H1 (cell line): ENCODE measurements around the gene E2F8. TPM values are rescaled to one million over a fixed set of nuclear protein-coding genes. Genes with fewer than 3 reads are reported as not detected.

ENCODE experiments used
- CTCF ChIA-PET: fragments of 300-600 bp; sonication (Branson Sonifier 250); formaldehyde crosslinking; loops from one replicate; lab custom pipeline; 2021; ENCODE audit not compliant: partially characterized antibody; lab: Charles Lee
- POLR2A ChIA-PET: fragments of 300-600 bp; sonication (Branson Sonifier 250); formaldehyde crosslinking; loops from one replicate; lab custom pipeline; 2021; ENCODE audit warnings: inconsistent platforms; ENCODE audit not compliant: partially characterized antibody; lab: Charles Lee
- DNase-seq, 2 experiments: peaks; one replicate each; pipeline versions ENCODE4 v3.0.0 to v3.0.0-alpha.2; 2010 to 2022; ENCODE audit warnings: low spot score in 2 of 2, low read depth in 1 of 2, mixed read lengths in 1 of 2
- FAIRE-seq: peaks from 2 replicates; lab custom pipeline; 2011; peaks lifted over from hg19 to GRCh38; lab: Jason Lieb, UNC
- H2AFZ ChIP-seq: 2 replicates; pipeline ENCODE4 v1.8.1; 2012; ENCODE audit warnings: low read length, inconsistent platforms
- H2AK5ac ChIP-seq: 2 replicates; pipeline ENCODE4 v1.6.1; 2013; ENCODE audit warnings: low read depth, low read length
- H2BK120ac ChIP-seq: replicated peaks from 2 replicates; pipeline ENCODE3; 2013; ENCODE audit warnings: low read depth, low read length, inconsistent platforms
- H2BK12ac ChIP-seq: 2 replicates; pipeline ENCODE4 v1.6.1; 2013; ENCODE audit warnings: low read depth, low read length
- H2BK15ac ChIP-seq: 2 replicates; pipeline ENCODE4 v1.6.1; 2013; ENCODE audit warnings: low read length
- H2BK20ac ChIP-seq: 2 replicates; pipeline ENCODE4 v1.6.1; 2013; ENCODE audit warnings: low read length
- H2BK5ac ChIP-seq: 2 replicates; pipeline ENCODE4 v1.6.1; 2013; ENCODE audit warnings: low read depth, low read length
- H3K14ac ChIP-seq: 2 replicates; pipeline ENCODE4 v1.6.1; 2013; ENCODE audit warnings: inconsistent platforms; ENCODE audit not compliant: insufficient read length
- H3K18ac ChIP-seq: 2 replicates; pipeline ENCODE4 v1.6.1; 2013; ENCODE audit warnings: low read length; ENCODE audit errors: extremely low read depth
- H3K23ac ChIP-seq: 2 replicates; pipeline ENCODE4 v1.6.1; 2013; ENCODE audit warnings: inconsistent platforms; ENCODE audit not compliant: insufficient read length
- H3K23me2 ChIP-seq: 2 replicates; pipeline ENCODE4 v1.6.1; 2013; ENCODE audit warnings: low read depth, low read length
- H3K27ac ChIP-seq: 2 replicates; pipeline ENCODE4 v1.6.1; 2011; ENCODE audit warnings: low read depth, low read length, inconsistent platforms
- H3K27me3 ChIP-seq, 4 experiments: replicated peaks in 1 of 4; 1 replicate in 1 of 4; 2 replicates in 3 of 4; pipeline versions ENCODE4 v1.6.1 to v1.8.1; 2011 to 2013; ENCODE audit warnings: low read length in 3 of 4, mild to moderate bottlenecking in 3 of 4, inconsistent platforms in 2 of 4, mixed read lengths in 2 of 4, moderate library complexity in 1 of 4; ENCODE audit not compliant: control insufficient read depth in 3 of 4, insufficient read depth in 3 of 4; ENCODE audit errors: extremely low read depth in 1 of 4
- H3K36me3 ChIP-seq, 4 experiments: 2 replicates each; pipeline versions ENCODE4 v1.6.1 to v1.8.1; 2011 to 2013; ENCODE audit warnings: mild to moderate bottlenecking in 4 of 4, low read length in 3 of 4, moderate library complexity in 2 of 4, control low read depth in 1 of 4, inconsistent platforms in 1 of 4; ENCODE audit not compliant: insufficient read depth in 4 of 4, control insufficient read depth in 2 of 4
- H3K4ac ChIP-seq: replicated peaks from 2 replicates; pipeline ENCODE3; 2013; ENCODE audit warnings: low read length, low read depth, mixed read lengths, inconsistent platforms; ENCODE audit not compliant: insufficient read length
- H3K4me1 ChIP-seq, 4 experiments: replicated peaks in 1 of 4; 1 replicate in 1 of 4; 2 replicates in 3 of 4; pipeline versions ENCODE4 v1.6.1 to v1.8.1; 2011 to 2013; ENCODE audit warnings: low read length in 3 of 4, inconsistent platforms in 2 of 4, mixed read lengths in 1 of 4; ENCODE audit not compliant: insufficient read depth in 4 of 4, control insufficient read depth in 3 of 4
- H3K4me2 ChIP-seq, 2 experiments: 2 replicates each; pipeline versions ENCODE4 v1.6.1 to v1.8.1; 2011 to 2013; ENCODE audit warnings: low read depth in 2 of 2, low read length in 2 of 2, control low read depth in 1 of 2, inconsistent platforms in 1 of 2, mild to moderate bottlenecking in 1 of 2; ENCODE audit not compliant: insufficient read depth in 1 of 2
- H3K4me3 ChIP-seq, 4 experiments: fragments of 200-600, 300-600 bp in 1 of 4; sonication (generic), shearing (Covaris generic), sonication (Bioruptor Twin) in 1 of 4; 2 replicates each; pipeline versions ENCODE4 v1.5.1 to v1.8.1; 2011 to 2016; ENCODE audit warnings: low read length in 4 of 4, low read depth in 3 of 4, control low read depth in 2 of 4, inconsistent platforms in 2 of 4, mild to moderate bottlenecking in 2 of 4, mixed read lengths in 1 of 4, moderate library complexity in 1 of 4; ENCODE audit not compliant: insufficient read depth in 2 of 4; ENCODE audit errors: extremely low read depth in 1 of 4
- H3K56ac ChIP-seq: replicated peaks from 2 replicates; pipeline ENCODE3; 2013; ENCODE audit warnings: low read depth, mild to moderate bottlenecking, mixed read lengths, low read length, inconsistent platforms; ENCODE audit not compliant: insufficient read length
- H3K79me1 ChIP-seq: 2 replicates; pipeline ENCODE4 v1.6.1; 2013; ENCODE audit warnings: low read depth, low read length, control low read depth
- H3K79me2 ChIP-seq, 2 experiments: 2 replicates each; pipeline versions ENCODE4 v1.6.1 to v1.8.1; 2012 to 2013; ENCODE audit warnings: low read length in 2 of 2, mild to moderate bottlenecking in 2 of 2, inconsistent platforms in 1 of 2; ENCODE audit not compliant: insufficient read depth in 2 of 2, control insufficient read depth in 1 of 2
- H3K9ac ChIP-seq, 4 experiments: replicated peaks in 1 of 4; 1 replicate in 1 of 4; 2 replicates in 3 of 4; pipeline versions ENCODE4 v1.6.1 to v1.8.1; 2011 to 2013; ENCODE audit warnings: low read depth in 3 of 4, low read length in 3 of 4, control low read depth in 2 of 4, mild to moderate bottlenecking in 2 of 4, moderate library complexity in 2 of 4, inconsistent platforms in 1 of 4; ENCODE audit errors: extremely low read depth in 1 of 4
- H3K9me3 ChIP-seq, 2 experiments: 2 replicates each; pipeline versions ENCODE4 v1.6.1 to v1.8.1; 2012 to 2013; ENCODE audit warnings: mild to moderate bottlenecking in 2 of 2, moderate library complexity in 2 of 2, control low read depth in 1 of 2, inconsistent platforms in 1 of 2, low read depth in 1 of 2, low read length in 1 of 2, mixed read lengths in 1 of 2; ENCODE audit not compliant: insufficient read depth in 2 of 2
- H4K20me1 ChIP-seq, 2 experiments: replicated peaks in 1 of 2; 2 replicates each; pipeline versions ENCODE3 to v1.8.1; 2011 to 2013; ENCODE audit warnings: inconsistent platforms in 2 of 2, low read length in 2 of 2, mild to moderate bottlenecking in 1 of 2; ENCODE audit not compliant: insufficient read depth in 2 of 2, control insufficient read depth in 1 of 2
- H4K5ac ChIP-seq: 2 replicates; pipeline ENCODE4 v1.6.1; 2013; ENCODE audit warnings: low read length, low read depth, mixed read lengths, inconsistent platforms; ENCODE audit not compliant: insufficient read length
- H4K8ac ChIP-seq: 2 replicates; pipeline ENCODE4 v1.8.0; 2013; ENCODE audit warnings: mild to moderate bottlenecking, moderate library complexity, low read length, inconsistent platforms; ENCODE audit not compliant: insufficient read depth; ENCODE audit errors: extremely low read depth
- H4K91ac ChIP-seq: replicated peaks from 2 replicates; pipeline ENCODE3; 2013; ENCODE audit warnings: low read length, mixed read lengths, inconsistent platforms; ENCODE audit not compliant: insufficient read length
- ASH2L ChIP-seq: fragments of 200-600, 300-600 bp; sonication (generic); IDR thresholded peaks from one replicate; pipeline ENCODE4 v1.7.1; 2017; ENCODE audit warnings: low read length
- EP300 ChIP-seq, 2 experiments: IDR thresholded peaks; 1 replicate in 1 of 2; 2 replicates in 1 of 2; pipeline ENCODE4 v1.6.1; 2011 to 2012; ENCODE audit warnings: low read depth in 2 of 2, low read length in 2 of 2, mild to moderate bottlenecking in 2 of 2, borderline replicate concordance in 1 of 2, inconsistent platforms in 1 of 2, moderate library complexity in 1 of 2
- POLR2AphosphoS5 ChIP-seq: IDR thresholded peaks from 2 replicates; pipeline ENCODE4 v1.6.1; 2011; ENCODE audit warnings: low read depth, low read length
- POU5F1 ChIP-seq: IDR thresholded peaks from 2 replicates; pipeline ENCODE4 v1.6.1; 2011; ENCODE audit warnings: low read depth, mild to moderate bottlenecking, low read length, moderate library complexity
- SIX5 ChIP-seq: IDR thresholded peaks from 2 replicates; pipeline ENCODE4 v1.6.1; 2011; ENCODE audit warnings: mild to moderate bottlenecking, low read depth, low read length
- YY1 ChIP-seq: IDR thresholded peaks from 2 replicates; pipeline ENCODE4 v1.6.1; 2011; ENCODE audit warnings: low read depth, mild to moderate bottlenecking, low read length
- WGBS, 2 experiments: shearing (Covaris generic) in 1 of 2; methylation state at CpG; one replicate each; pipeline versions ENCODE4 v1.1.6 to v1.1.7; 2013 to 2015; ENCODE audit warnings: low lambda C conversion rate in 2 of 2, mixed read lengths in 2 of 2, inconsistent platforms in 1 of 2, low coverage in 1 of 2, missing lambda C conversion rate in 1 of 2; ENCODE audit not compliant: insufficient replicate concordance in 2 of 2, insufficient coverage in 1 of 2, insufficient read length in 1 of 2; ENCODE audit errors: extremely low coverage in 1 of 2, missing lambda C conversion rate in 1 of 2; 5-methylcytosine and 5-hydroxymethylcytosine counted together
- polyA plus RNA-seq, 7 experiments: library from polyadenylated mRNA; depleted of rRNA in 3 of 7; stranded (reverse) in 5 of 7; unstranded in 2 of 7; fragments of >200 nt in 5 of 7; fragments of 200-250 nt in 2 of 7; gene quantifications; 1 replicate in 5 of 7; 2 replicates in 1 of 7; 4 replicates in 1 of 7; pipeline versions ENCODE4 v1.2.1 to v1.2.3, GENCODE V29; 2011 to 2013; ENCODE audit warnings: missing spikeins in 2 of 7, mixed read lengths in 2 of 7
- total RNA-seq: library from RNA; stranded (reverse); fragmentation: NEBNext Ultra II Directional; extraction: Animal tissue kit (Norgen Biotek cat#: 25700); gene quantifications from 2 replicates; pipeline ENCODE4 v1.2.1, GENCODE V29; 2021

Gene E2F8
- total and polyA plus RNA-seq, 2 of the 8 experiments (the other 6 are each of a cell fraction or from before 2014, with no cell fraction given), result 5.4 to 11.4 TPM

DNA sequence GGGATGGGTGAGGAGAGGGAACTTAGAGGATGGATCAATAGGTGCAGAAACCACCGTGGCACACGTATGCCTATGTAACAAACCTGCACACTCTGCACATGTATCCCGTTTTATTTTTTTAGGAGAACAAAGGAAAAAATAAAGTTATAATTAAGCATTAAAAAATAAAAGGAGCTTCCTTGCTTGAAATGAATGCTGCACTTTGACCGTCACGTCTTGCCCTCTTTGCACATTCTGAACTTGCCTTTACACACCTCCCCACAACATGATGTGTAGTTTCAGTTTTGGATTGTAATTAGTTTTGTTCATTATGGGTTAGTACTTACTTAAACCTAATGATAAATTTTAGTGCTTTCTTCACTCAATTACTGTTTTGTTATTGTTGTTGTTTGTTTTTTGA, 35.9 kb downstream of the E2F8 start:
- Histone ChIP-seq H4K8ac (no peak overlapping the region), H4K5ac (no peak overlapping the region), H4K20me1 (no peaks in the 10 kb centered on the region), H2BK15ac (no peak overlapping the region), H2AFZ (no peak overlapping the region), H2BK120ac (no peak overlapping the region), H3K36me3 (no peaks in the 10 kb centered on the region), H2BK12ac (no peak overlapping the region), H2BK5ac (no peak overlapping the region), H3K23ac (no peak overlapping the region), H3K27ac (no peak overlapping the region), H3K4me2 (no peak overlapping the region), H3K27me3 (no peaks in the 10 kb centered on the region), H3K4me1 (peaks cover 0 to 5% (median 2%) of the 10 kb centered on the region in 4 experiments; a peak in 3 of 7 replicates), H3K79me2 (no peaks in the 10 kb centered on the region), H4K91ac (no peak overlapping the region), H3K79me1 (no peaks in the 10 kb centered on the region), H3K18ac (no peak overlapping the region), H3K4ac (no peak overlapping the region), H3K56ac (no peak overlapping the region), H2BK20ac (no peak overlapping the region), H3K4me3 (no peak overlapping the region), H3K23me2 (0 out of 2 replicates have a peak, but pooled peaks cover 3% of the 10 kb centered on the region), H3K14ac (no peak overlapping the region), H3K9me3 (0 out of 4 replicates have a peak, but pooled peaks cover 0 to 3% of the 10 kb centered on the region in 2 experiments), H3K9ac (no peak overlapping the region), H2AK5ac (no peak overlapping the region)
- ChIA-PET CTCF (interaction anchor here (1.1 kb wide), 1 partner anchor 55 kb away, joined by 3 read pairs; no protein-coding TSS in a partner anchor), POLR2A (no interaction called here)
- TF ChIP-seq EP300 (IDR thresholded peaks at IDR 0.05; ENCODE audit: borderline replicate concordance in 1 of 2, low read depth in 2 of 2, low read length in 2 of 2) (no peak), YY1 (no peak), SIX5 (no peak), POU5F1 (no peak), POLR2AphosphoS5 (no peak), ASH2L (no peak)
- no peak for DNase-seq
- FAIRE-seq, result no peak
- WGBS, 2 experiments, result 92% methylated on average over 5 of the region's 5 CpGs; no CpG with 5 or more reads in 1 of the 2 experiments
